GM13977 (cell line): ENCODE results near the gene ABTB2.

Experiments used
- DNase-seq: peaks from one replicate; pipeline ENCODE4 v3.0.0; 2012; ENCODE audit warnings: low spot score
- CTCF ChIP-seq: IDR thresholded peaks from 2 replicates; pipeline ENCODE4 v1.5.1; 2012; ENCODE audit warnings: mild to moderate bottlenecking, control low read depth; ENCODE audit not compliant: insufficient read depth; ENCODE audit errors: extremely low read depth, missing control alignments
- in situ Hi-C: fragments of 300-500 bp; cut with MboI; formaldehyde crosslinking; loops from one replicate; pipeline ENCODE4 v1.12.0; 2022; ENCODE audit warnings: low sequenced_read_pairs, low pct_unique_long_range_greater_than_20kb, mixed read lengths, inconsistent platforms; ENCODE audit not compliant: unreplicated experiment

The ABTB2 gene

DNA sequence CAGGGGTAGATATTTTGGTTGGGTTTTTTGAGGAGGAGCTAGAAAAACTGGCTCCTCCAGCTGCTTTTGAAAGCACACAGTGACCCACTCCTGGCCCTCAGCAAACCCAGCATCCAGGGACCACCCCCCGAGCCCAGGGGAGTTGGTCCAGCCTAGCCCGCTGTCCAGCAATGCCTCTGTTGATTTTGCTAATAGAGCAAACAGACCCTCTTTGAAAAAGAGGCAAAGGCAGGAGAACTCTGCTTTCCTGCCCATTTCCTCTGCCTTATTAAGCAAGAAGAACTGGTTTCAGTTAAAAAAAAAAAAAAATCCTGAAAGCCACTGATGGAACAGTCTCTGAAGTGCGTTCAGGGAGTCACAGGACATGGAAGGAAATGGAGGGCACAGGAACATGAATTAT lies 25.3 kb downstream of the ABTB2 start:
- in situ Hi-C loops: no loop called here
- TF ChIP-seq CTCF: no peak
- no peak for DNase-seq

DNA sequence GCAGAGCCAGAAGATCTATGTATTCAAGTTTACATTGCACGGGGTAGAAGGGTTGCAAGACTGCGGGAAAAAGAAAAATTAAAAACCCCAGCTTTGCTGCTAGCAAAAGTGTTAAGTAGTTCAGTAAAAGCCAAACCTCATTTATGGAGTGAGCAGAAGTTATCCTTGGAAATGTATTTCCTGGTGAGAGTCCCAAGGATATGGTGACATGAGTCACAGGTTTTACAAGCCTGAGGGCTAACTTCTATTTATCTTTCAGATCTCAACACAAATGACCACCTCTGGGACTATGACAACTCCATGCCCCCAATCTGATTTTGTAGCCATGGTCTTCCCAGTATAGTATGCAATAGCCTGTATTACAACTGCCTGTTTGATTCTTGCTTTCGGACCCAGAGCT lies 26.1 kb downstream of the ABTB2 start:
- in situ Hi-C loops: no loop called here
- no peak for DNase-seq
- TF ChIP-seq CTCF: no peak

GRCh38 chr11:34331329-34331728 lies 26.5 kb downstream of the ABTB2 start:
- no peak for DNase-seq
- in situ Hi-C loops: no loop called here
- no peak for TF ChIP-seq CTCF

DNA sequence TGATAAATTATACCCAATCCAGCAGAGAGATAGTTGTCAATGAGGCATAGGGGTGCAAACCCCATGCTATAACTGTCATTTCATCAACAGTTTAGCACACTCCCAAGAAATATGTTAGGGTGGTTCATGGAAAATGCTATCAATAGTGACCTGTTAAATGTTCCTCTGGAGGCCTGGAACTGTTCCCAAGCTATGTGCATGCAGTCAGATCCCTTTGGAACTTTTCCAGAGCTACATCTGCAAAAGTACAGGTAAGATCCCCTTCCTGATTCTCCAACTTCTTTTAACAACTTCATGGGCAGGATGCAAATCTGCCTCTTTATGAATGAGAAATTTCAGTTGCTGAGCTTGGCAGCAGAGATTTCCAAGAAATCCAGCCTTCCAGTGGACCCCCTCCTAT lies 27.2 kb downstream of the ABTB2 start:
- no peak for TF ChIP-seq CTCF
- DNase-seq: no peak
- in situ Hi-C loops: no loop called here

GRCh38 chr11:34329876-34330275 lies 27.9 kb downstream of the ABTB2 start:
- no peak for TF ChIP-seq CTCF
- in situ Hi-C loops: no loop called here
- no peak for DNase-seq

DNA sequence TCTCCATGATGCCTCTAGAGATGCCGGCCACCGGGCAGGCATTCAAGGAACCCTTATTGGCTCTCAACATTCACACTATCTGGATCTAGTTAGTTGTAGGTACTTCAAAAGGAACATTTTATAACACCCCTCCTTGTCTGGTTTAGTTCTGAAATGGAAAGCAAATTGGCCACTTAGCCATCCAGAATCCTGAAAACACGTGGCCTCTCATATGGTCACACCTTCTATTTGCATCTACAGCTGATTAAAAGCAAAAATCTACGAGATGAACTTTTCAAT lies 29.2 kb downstream of the ABTB2 start:
- in situ Hi-C loops: no loop called here
- no peak for DNase-seq

More for the DNA sequence above, 29.2 kb downstream of the ABTB2 start:
- no peak for TF ChIP-seq CTCF
